Measurements from ENCODE around the gene CEBPZOS. TPM values are rescaled to one million over a fixed set of nuclear protein-coding genes. Genes with fewer than 3 reads are reported as not detected.
A peak's percentile ranks its signal among the peaks of the same experiment; 100 is the strongest.

The CEBPZOS gene
- total and polyA plus RNA-seq, 2 of the 4 experiments (the other 2 are of a cell fraction) = 16.8 to 31.5 TPM

DNA sequence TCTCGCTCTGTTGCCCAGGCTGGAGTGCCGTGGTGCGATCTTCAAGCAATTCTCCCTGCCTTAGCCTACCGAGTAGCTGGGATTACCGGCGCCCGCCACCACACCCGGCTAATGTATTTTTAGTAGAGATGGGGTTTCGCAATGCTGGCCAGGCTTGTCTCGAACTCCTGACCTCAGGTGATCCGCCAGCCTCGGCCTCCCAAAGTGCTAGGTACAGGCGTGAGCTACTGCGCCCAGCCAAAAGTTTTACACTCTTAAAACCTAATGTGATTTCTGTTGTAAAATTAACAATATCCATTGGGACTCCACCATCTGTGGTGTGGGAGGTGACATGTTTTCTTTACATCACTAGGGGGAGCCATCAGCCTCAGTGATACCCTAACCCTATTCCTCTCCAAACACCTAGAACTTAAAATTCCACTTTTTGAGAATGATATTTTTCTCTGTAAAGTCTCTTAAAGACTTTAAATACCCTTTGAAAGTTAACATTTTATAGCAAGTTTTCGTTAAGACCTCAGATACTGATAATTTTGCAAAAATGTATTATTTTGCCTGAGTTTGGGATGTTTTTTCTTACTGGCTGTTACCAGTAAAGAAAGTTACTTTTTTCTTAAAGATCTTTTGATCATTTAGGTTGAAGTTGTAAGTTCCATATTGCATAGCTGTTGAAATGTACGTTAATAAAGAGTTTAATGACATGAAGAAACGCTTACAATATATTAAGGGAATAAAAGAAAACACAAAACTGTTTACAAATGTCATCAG lies 27.9 kb upstream of the CEBPZOS start (continued):
- TF ChIP-seq MAFK (IDR thresholded peaks at IDR 0.05; ENCODE audit: low read depth, low read length) = no peak
- peak; percentile 73 for TF ChIP-seq RAD21 (IDR thresholded peaks at IDR 0.05; ENCODE audit: low read length)

DNA sequence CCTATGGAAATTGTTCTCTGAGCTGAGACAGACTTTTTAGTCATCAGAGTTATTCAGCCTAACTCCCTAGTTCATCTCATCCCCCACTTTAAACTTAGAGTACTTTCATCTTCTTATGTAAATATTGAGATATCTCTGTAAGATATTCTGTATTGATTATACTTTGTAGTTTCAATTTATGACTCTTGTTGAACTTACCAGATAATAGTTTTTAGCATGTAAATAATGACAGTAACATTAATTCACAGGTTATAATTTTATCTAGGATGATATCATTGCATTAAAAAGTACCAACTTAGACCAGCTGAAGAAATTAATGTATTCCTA lies 24.7 kb upstream of the CEBPZOS start:
- Histone ChIP-seq H3K4me1 (ENCODE audit: control insufficient read depth, insufficient read depth, low read length) (0 out of 2 replicates have a peak, but pooled peaks cover 2% of the 10 kb centered on the region), H2AK9ac (replicated peaks; ENCODE audit: low read depth, low read length, poor library complexity) (no peak overlapping the region), H2AFZ (replicated peaks; ENCODE audit: low read length, poor library complexity) (no peak overlapping the region), H2BK120ac (ENCODE audit: low read depth, low read length) (no peak overlapping the region), H3K23ac (ENCODE audit: low read depth, low read length) (no peak overlapping the region), H2AK5ac (ENCODE audit: low read depth, low read length) (no peak overlapping the region), H3K27ac (ENCODE audit: insufficient read depth, low read length) (no peak overlapping the region), H3K9ac (ENCODE audit: low read depth, low read length) (no peak overlapping the region), H4K20me1 (ENCODE audit: insufficient read depth, low read length) (no peaks in the 10 kb centered on the region), H3K36me3 (ENCODE audit: control insufficient read depth, insufficient read depth, low read length) (no peaks in the 10 kb centered on the region), H3K4me3 (ENCODE audit: insufficient read depth, low read depth, low read length) (no peak overlapping the region), H3K27me3 (ENCODE audit: control insufficient read depth, insufficient read depth, low read length) (no peaks in the 10 kb centered on the region), H3K18ac (ENCODE audit: low read depth, low read length) (no peak overlapping the region), H3K9me1 (ENCODE audit: insufficient read depth, low read length) (no peaks in the 10 kb centered on the region), H2BK5ac (ENCODE audit: low read depth, low read length, poor library complexity, severe bottlenecking) (no peak overlapping the region), H2BK15ac (ENCODE audit: low read depth, low read length) (no peak overlapping the region), H3K9me3 (ENCODE audit: control insufficient read depth, insufficient read depth, low read length) (no peaks in the 10 kb centered on the region), H3K79me1 (ENCODE audit: low read depth in 1 of 2, low read length in 2 of 2) (no peaks in the 10 kb centered on the region), H4K8ac (ENCODE audit: low read depth in 2 of 2, low read length in 2 of 2) (no peak overlapping the region), H3K4ac (ENCODE audit: low read depth, low read length) (no peak overlapping the region), H4K5ac (ENCODE audit: low read depth, low read length) (no peak overlapping the region), H2BK20ac (ENCODE audit: low read depth, low read length) (no peak overlapping the region), H3K4me2 (ENCODE audit: low read depth, low read length) (no peak overlapping the region), H3K56ac (ENCODE audit: extremely low read depth, insufficient read depth, low read length) (no peak overlapping the region), H3K14ac (replicated peaks; ENCODE audit: low read depth, low read length) (no peak overlapping the region), H4K91ac (ENCODE audit: insufficient read depth, low read depth, low read length) (no peak overlapping the region)
- no TSS peak for BruUV-seq (replicated peaks)
- intact Hi-C loops (cut with micrococcal nuclease) = no loop called here
- DNase-seq (no peak), ATAC-seq (ENCODE audit: low read depth) (peak; percentile 36; the same call in 1 of the 2 replicates)
- in situ Hi-C loops (cut with MboI; ENCODE audit: low sequenced_read_pairs) = loop anchor here (25.0 kb wide), 1 partner anchor 716 kb away; no protein-coding TSS in a partner anchor
- CTCF ChIA-PET = no interaction called here
- dilution Hi-C loops (cut with HindIII; ENCODE audit: low sequenced_read_pairs, unreplicated experiment) = no loop called here
- POLR2A ChIA-PET (ENCODE audit: unreplicated experiment) = no interaction called here
- TF ChIP-seq MAZ (IDR thresholded peaks at IDR 0.05; ENCODE audit: borderline replicate concordance, low read depth, low read length) (no peak), RCOR1 (IDR thresholded peaks at IDR 0.05; ENCODE audit: insufficient replicate concordance, low read length) (no peak), MXI1 (IDR thresholded peaks at IDR 0.05; ENCODE audit: borderline replicate concordance, low read depth, low read length) (no peak), POLR2A (IDR thresholded peaks at IDR 0.05; ENCODE audit: low read depth, low read length) (no peak), MAFK (IDR thresholded peaks at IDR 0.05; ENCODE audit: low read depth, low read length) (no peak), NFE2L2 (IDR thresholded peaks at IDR 0.05; ENCODE audit: low read depth, low read length) (no peak), SMC3 (IDR thresholded peaks at IDR 0.05; ENCODE audit: low read depth, low read length) (no peak), BHLHE40 (IDR thresholded peaks at IDR 0.05; ENCODE audit: low read depth, low read length) (no peak), CEBPB (IDR thresholded peaks at IDR 0.05; ENCODE audit: low read depth, low read length) (no peak), FOS (IDR thresholded peaks at IDR 0.05; ENCODE audit: low read depth, low read length) (no peak)
- TF ChIP-seq, protein P1, sequence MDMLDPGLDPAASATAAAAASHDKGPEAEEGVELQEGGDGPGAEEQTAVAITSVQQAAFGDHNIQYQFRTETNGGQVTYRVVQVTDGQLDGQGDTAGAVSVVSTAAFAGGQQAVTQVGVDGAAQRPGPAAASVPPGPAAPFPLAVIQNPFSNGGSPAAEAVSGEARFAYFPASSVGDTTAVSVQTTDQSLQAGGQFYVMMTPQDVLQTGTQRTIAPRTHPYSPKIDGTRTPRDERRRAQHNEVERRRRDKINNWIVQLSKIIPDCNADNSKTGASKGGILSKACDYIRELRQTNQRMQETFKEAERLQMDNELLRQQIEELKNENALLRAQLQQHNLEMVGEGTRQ (IDR thresholded peaks at IDR 0.05; ENCODE audit: low read depth, low read length) = no peak
- TF ChIP-seq, protein P2, sequence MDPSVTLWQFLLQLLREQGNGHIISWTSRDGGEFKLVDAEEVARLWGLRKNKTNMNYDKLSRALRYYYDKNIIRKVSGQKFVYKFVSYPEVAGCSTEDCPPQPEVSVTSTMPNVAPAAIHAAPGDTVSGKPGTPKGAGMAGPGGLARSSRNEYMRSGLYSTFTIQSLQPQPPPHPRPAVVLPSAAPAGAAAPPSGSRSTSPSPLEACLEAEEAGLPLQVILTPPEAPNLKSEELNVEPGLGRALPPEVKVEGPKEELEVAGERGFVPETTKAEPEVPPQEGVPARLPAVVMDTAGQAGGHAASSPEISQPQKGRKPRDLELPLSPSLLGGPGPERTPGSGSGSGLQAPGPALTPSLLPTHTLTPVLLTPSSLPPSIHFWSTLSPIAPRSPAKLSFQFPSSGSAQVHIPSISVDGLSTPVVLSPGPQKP (IDR thresholded peaks at IDR 0.05; ENCODE audit: borderline replicate concordance, low read depth, low read length) = no peak
- TF ChIP-seq, protein P3, sequence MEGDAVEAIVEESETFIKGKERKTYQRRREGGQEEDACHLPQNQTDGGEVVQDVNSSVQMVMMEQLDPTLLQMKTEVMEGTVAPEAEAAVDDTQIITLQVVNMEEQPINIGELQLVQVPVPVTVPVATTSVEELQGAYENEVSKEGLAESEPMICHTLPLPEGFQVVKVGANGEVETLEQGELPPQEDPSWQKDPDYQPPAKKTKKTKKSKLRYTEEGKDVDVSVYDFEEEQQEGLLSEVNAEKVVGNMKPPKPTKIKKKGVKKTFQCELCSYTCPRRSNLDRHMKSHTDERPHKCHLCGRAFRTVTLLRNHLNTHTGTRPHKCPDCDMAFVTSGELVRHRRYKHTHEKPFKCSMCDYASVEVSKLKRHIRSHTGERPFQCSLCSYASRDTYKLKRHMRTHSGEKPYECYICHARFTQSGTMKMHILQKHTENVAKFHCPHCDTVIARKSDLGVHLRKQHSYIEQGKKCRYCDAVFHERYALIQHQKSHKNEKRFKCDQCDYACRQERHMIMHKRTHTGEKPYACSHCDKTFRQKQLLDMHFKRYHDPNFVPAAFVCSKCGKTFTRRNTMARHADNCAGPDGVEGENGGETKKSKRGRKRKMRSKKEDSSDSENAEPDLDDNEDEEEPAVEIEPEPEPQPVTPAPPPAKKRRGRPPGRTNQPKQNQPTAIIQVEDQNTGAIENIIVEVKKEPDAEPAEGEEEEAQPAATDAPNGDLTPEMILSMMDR (conservative IDR thresholded peaks at IDR 0.05; ENCODE audit: low read depth, low read length) = no peak
